Transverse colon (tissue), 4 donors: ENCODE measurements around the gene ITGA7.
"Not testable (repeated sequence)": the region's sequence is repeated elsewhere in the genome, so short reads cannot be mapped to it uniquely, and the experiment has no call there.

Experiments
- CTCF ChIP-seq, 5 experiments: fragments of 200-600 bp in 3 of 5; fragments of 450-650 bp in 2 of 5; sonication (generic) in 3 of 5; IDR thresholded peaks; 1 replicate in 2 of 5; 2 replicates in 3 of 5; pipeline ENCODE4 v1.5.1; 2016 to 2017; ENCODE audit warnings: antibody characterized with exemption in 5 of 5, inconsistent platforms in 3 of 5, mild to moderate bottlenecking in 2 of 5, moderate library complexity in 1 of 5
- POLR2AphosphoS5 ChIP-seq, 3 donors: sonication (generic); formaldehyde crosslinking; IDR thresholded peaks; one replicate each; pipeline ENCODE4 v1.6.1; 2016; ENCODE audit warnings: antibody characterized with exemption in 3 of 3

DNA sequence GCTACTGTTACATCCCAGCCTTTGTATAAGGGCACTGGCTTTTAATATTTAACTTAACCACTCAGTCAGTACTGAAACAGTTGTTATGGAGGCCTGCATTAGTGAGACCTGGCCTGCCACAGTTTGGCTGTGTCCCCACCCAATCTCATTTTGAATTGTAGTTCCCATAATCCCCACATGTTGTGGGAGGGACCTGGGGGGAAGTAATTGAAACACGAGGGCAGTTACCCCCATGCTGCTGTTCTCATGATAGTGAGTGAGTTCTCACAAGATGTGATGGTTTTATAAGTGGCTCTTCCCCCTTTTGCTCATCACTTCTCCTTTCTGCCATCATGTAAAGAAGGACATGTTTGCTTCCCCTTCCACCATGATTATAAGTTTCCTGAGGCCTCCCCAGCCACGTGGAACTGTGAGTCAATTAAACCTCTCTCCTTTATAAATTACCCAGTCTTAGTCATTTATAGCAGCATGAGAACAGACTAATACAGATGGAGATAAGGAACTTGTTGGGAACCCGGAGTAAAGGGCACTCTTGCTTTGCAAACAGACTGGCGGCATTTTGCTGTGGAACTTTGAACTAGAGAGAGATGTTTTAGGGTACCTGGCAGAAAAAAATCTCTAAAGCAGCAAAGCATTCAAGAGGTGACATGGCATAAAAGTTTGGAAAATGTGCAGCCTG lies 56.9 kb downstream of the ITGA7 start:
- not testable (repeated sequence) for TF ChIP-seq POLR2AphosphoS5, CTCF (IDR thresholded peaks at IDR 0.05)
